H1 (cell line): ENCODE data around the gene ARL2BP. TPM values are rescaled to one million over a fixed set of nuclear protein-coding genes. Genes with fewer than 3 reads are reported as not detected.

Experiments
- CTCF ChIA-PET: fragments of 300-600 bp; sonication (Branson Sonifier 250); formaldehyde crosslinking; loops from one replicate; lab custom pipeline; 2021; ENCODE audit not compliant: partially characterized antibody; lab: Charles Lee
- POLR2A ChIA-PET: fragments of 300-600 bp; sonication (Branson Sonifier 250); formaldehyde crosslinking; loops from one replicate; lab custom pipeline; 2021; ENCODE audit warnings: inconsistent platforms; ENCODE audit not compliant: partially characterized antibody; lab: Charles Lee
- DNase-seq, 2 experiments: peaks; one replicate each; pipeline versions ENCODE4 v3.0.0 to v3.0.0-alpha.2; 2010 to 2022; ENCODE audit warnings: low spot score in 2 of 2, low read depth in 1 of 2, mixed read lengths in 1 of 2
- FAIRE-seq: peaks from 2 replicates; lab custom pipeline; 2011; peaks lifted over from hg19 to GRCh38; lab: Jason Lieb, UNC
- H2AFZ ChIP-seq: 2 replicates; pipeline ENCODE4 v1.8.1; 2012; ENCODE audit warnings: low read length, inconsistent platforms
- H2AK5ac ChIP-seq: 2 replicates; pipeline ENCODE4 v1.6.1; 2013; ENCODE audit warnings: low read depth, low read length
- H2BK120ac ChIP-seq: replicated peaks from 2 replicates; pipeline ENCODE3; 2013; ENCODE audit warnings: low read depth, low read length, inconsistent platforms
- H2BK12ac ChIP-seq: 2 replicates; pipeline ENCODE4 v1.6.1; 2013; ENCODE audit warnings: low read depth, low read length
- H2BK15ac ChIP-seq: 2 replicates; pipeline ENCODE4 v1.6.1; 2013; ENCODE audit warnings: low read length
- H2BK20ac ChIP-seq: 2 replicates; pipeline ENCODE4 v1.6.1; 2013; ENCODE audit warnings: low read length
- H2BK5ac ChIP-seq: 2 replicates; pipeline ENCODE4 v1.6.1; 2013; ENCODE audit warnings: low read depth, low read length
- H3K14ac ChIP-seq: 2 replicates; pipeline ENCODE4 v1.6.1; 2013; ENCODE audit warnings: inconsistent platforms; ENCODE audit not compliant: insufficient read length
- H3K18ac ChIP-seq: 2 replicates; pipeline ENCODE4 v1.6.1; 2013; ENCODE audit warnings: low read length; ENCODE audit errors: extremely low read depth
- H3K23ac ChIP-seq: 2 replicates; pipeline ENCODE4 v1.6.1; 2013; ENCODE audit warnings: inconsistent platforms; ENCODE audit not compliant: insufficient read length
- H3K23me2 ChIP-seq: 2 replicates; pipeline ENCODE4 v1.6.1; 2013; ENCODE audit warnings: low read depth, low read length
- H3K27ac ChIP-seq: 2 replicates; pipeline ENCODE4 v1.6.1; 2011; ENCODE audit warnings: low read depth, low read length, inconsistent platforms
- H3K27me3 ChIP-seq, 4 experiments: replicated peaks in 1 of 4; 1 replicate in 1 of 4; 2 replicates in 3 of 4; pipeline versions ENCODE4 v1.6.1 to v1.8.1; 2011 to 2013; ENCODE audit warnings: low read length in 3 of 4, mild to moderate bottlenecking in 3 of 4, inconsistent platforms in 2 of 4, mixed read lengths in 2 of 4, moderate library complexity in 1 of 4; ENCODE audit not compliant: control insufficient read depth in 3 of 4, insufficient read depth in 3 of 4; ENCODE audit errors: extremely low read depth in 1 of 4
- H3K36me3 ChIP-seq, 4 experiments: 2 replicates each; pipeline versions ENCODE4 v1.6.1 to v1.8.1; 2011 to 2013; ENCODE audit warnings: mild to moderate bottlenecking in 4 of 4, low read length in 3 of 4, moderate library complexity in 2 of 4, control low read depth in 1 of 4, inconsistent platforms in 1 of 4; ENCODE audit not compliant: insufficient read depth in 4 of 4, control insufficient read depth in 2 of 4
- H3K4ac ChIP-seq: replicated peaks from 2 replicates; pipeline ENCODE3; 2013; ENCODE audit warnings: low read length, low read depth, mixed read lengths, inconsistent platforms; ENCODE audit not compliant: insufficient read length
- H3K4me1 ChIP-seq, 4 experiments: replicated peaks in 1 of 4; 1 replicate in 1 of 4; 2 replicates in 3 of 4; pipeline versions ENCODE4 v1.6.1 to v1.8.1; 2011 to 2013; ENCODE audit warnings: low read length in 3 of 4, inconsistent platforms in 2 of 4, mixed read lengths in 1 of 4; ENCODE audit not compliant: insufficient read depth in 4 of 4, control insufficient read depth in 3 of 4
- H3K4me2 ChIP-seq, 2 experiments: 2 replicates each; pipeline versions ENCODE4 v1.6.1 to v1.8.1; 2011 to 2013; ENCODE audit warnings: low read depth in 2 of 2, low read length in 2 of 2, control low read depth in 1 of 2, inconsistent platforms in 1 of 2, mild to moderate bottlenecking in 1 of 2; ENCODE audit not compliant: insufficient read depth in 1 of 2
- H3K4me3 ChIP-seq, 4 experiments: fragments of 200-600, 300-600 bp in 1 of 4; sonication (generic), shearing (Covaris generic), sonication (Bioruptor Twin) in 1 of 4; 2 replicates each; pipeline versions ENCODE4 v1.5.1 to v1.8.1; 2011 to 2016; ENCODE audit warnings: low read length in 4 of 4, low read depth in 3 of 4, control low read depth in 2 of 4, inconsistent platforms in 2 of 4, mild to moderate bottlenecking in 2 of 4, mixed read lengths in 1 of 4, moderate library complexity in 1 of 4; ENCODE audit not compliant: insufficient read depth in 2 of 4; ENCODE audit errors: extremely low read depth in 1 of 4
- H3K56ac ChIP-seq: replicated peaks from 2 replicates; pipeline ENCODE3; 2013; ENCODE audit warnings: low read depth, mild to moderate bottlenecking, mixed read lengths, low read length, inconsistent platforms; ENCODE audit not compliant: insufficient read length
- H3K79me1 ChIP-seq: 2 replicates; pipeline ENCODE4 v1.6.1; 2013; ENCODE audit warnings: low read depth, low read length, control low read depth
- H3K79me2 ChIP-seq, 2 experiments: 2 replicates each; pipeline versions ENCODE4 v1.6.1 to v1.8.1; 2012 to 2013; ENCODE audit warnings: low read length in 2 of 2, mild to moderate bottlenecking in 2 of 2, inconsistent platforms in 1 of 2; ENCODE audit not compliant: insufficient read depth in 2 of 2, control insufficient read depth in 1 of 2
- H3K9ac ChIP-seq, 4 experiments: replicated peaks in 1 of 4; 1 replicate in 1 of 4; 2 replicates in 3 of 4; pipeline versions ENCODE4 v1.6.1 to v1.8.1; 2011 to 2013; ENCODE audit warnings: low read depth in 3 of 4, low read length in 3 of 4, control low read depth in 2 of 4, mild to moderate bottlenecking in 2 of 4, moderate library complexity in 2 of 4, inconsistent platforms in 1 of 4; ENCODE audit errors: extremely low read depth in 1 of 4
- H3K9me3 ChIP-seq, 2 experiments: 2 replicates each; pipeline versions ENCODE4 v1.6.1 to v1.8.1; 2012 to 2013; ENCODE audit warnings: mild to moderate bottlenecking in 2 of 2, moderate library complexity in 2 of 2, control low read depth in 1 of 2, inconsistent platforms in 1 of 2, low read depth in 1 of 2, low read length in 1 of 2, mixed read lengths in 1 of 2; ENCODE audit not compliant: insufficient read depth in 2 of 2
- H4K20me1 ChIP-seq, 2 experiments: replicated peaks in 1 of 2; 2 replicates each; pipeline versions ENCODE3 to v1.8.1; 2011 to 2013; ENCODE audit warnings: inconsistent platforms in 2 of 2, low read length in 2 of 2, mild to moderate bottlenecking in 1 of 2; ENCODE audit not compliant: insufficient read depth in 2 of 2, control insufficient read depth in 1 of 2
- H4K5ac ChIP-seq: 2 replicates; pipeline ENCODE4 v1.6.1; 2013; ENCODE audit warnings: low read length, low read depth, mixed read lengths, inconsistent platforms; ENCODE audit not compliant: insufficient read length
- H4K8ac ChIP-seq: 2 replicates; pipeline ENCODE4 v1.8.0; 2013; ENCODE audit warnings: mild to moderate bottlenecking, moderate library complexity, low read length, inconsistent platforms; ENCODE audit not compliant: insufficient read depth; ENCODE audit errors: extremely low read depth
- H4K91ac ChIP-seq: replicated peaks from 2 replicates; pipeline ENCODE3; 2013; ENCODE audit warnings: low read length, mixed read lengths, inconsistent platforms; ENCODE audit not compliant: insufficient read length
- ATF2 ChIP-seq: IDR thresholded peaks from 2 replicates; pipeline ENCODE4 v1.6.1; 2012; ENCODE audit warnings: low read length, inconsistent platforms
- BCL11A ChIP-seq, 2 experiments: IDR thresholded peaks; one replicate each; pipeline ENCODE4 v1.6.1; 2011; ENCODE audit warnings: low read depth in 2 of 2, low read length in 2 of 2, mild to moderate bottlenecking in 2 of 2
- E2F6 ChIP-seq: IDR thresholded peaks from 2 replicates; pipeline ENCODE4 v1.6.1; 2012; ENCODE audit warnings: inconsistent platforms
- EZH2 ChIP-seq: fragments of 200-600 bp; sonication (generic); IDR thresholded peaks from 2 replicates; pipeline ENCODE4 v1.7.1; 2012; ENCODE audit warnings: low read depth, mild to moderate bottlenecking, moderate library complexity, low read length, inconsistent platforms; ENCODE audit not compliant: severe bottlenecking
- GTF2F1 ChIP-seq: IDR thresholded peaks from 2 replicates; pipeline ENCODE4 v1.6.1; 2012; ENCODE audit warnings: low read depth, low read length, improper control_type of control experiment, borderline replicate concordance
- MAFK ChIP-seq: IDR thresholded peaks from 2 replicates; pipeline ENCODE4 v1.6.1; 2012; ENCODE audit warnings: low read depth, mild to moderate bottlenecking, improper control_type of control experiment, low read length
- RXRA ChIP-seq: IDR thresholded peaks from 2 replicates; pipeline ENCODE4 v1.6.1; 2011; ENCODE audit warnings: low read depth, mild to moderate bottlenecking, low read length, moderate library complexity; ENCODE audit not compliant: insufficient read depth
- TAF1 ChIP-seq: IDR thresholded peaks from 2 replicates; pipeline ENCODE4 v1.6.1; 2011; ENCODE audit warnings: mild to moderate bottlenecking, low read depth, low read length
- TAF7 ChIP-seq: optimal IDR thresholded peaks from 2 replicates; pipeline ENCODE3; 2011; ENCODE audit warnings: low read depth, mild to moderate bottlenecking, inconsistent platforms, low read length, moderate library complexity, borderline replicate concordance
- TBP ChIP-seq: IDR thresholded peaks from 2 replicates; pipeline ENCODE4 v1.6.1; 2011; ENCODE audit warnings: low read depth, low read length, improper control_type of control experiment
- TCF12 ChIP-seq: IDR thresholded peaks from 2 replicates; pipeline ENCODE4 v1.6.1; 2011; ENCODE audit warnings: low read depth, mild to moderate bottlenecking, low read length
- WGBS, 2 experiments: shearing (Covaris generic) in 1 of 2; methylation state at CpG; one replicate each; pipeline versions ENCODE4 v1.1.6 to v1.1.7; 2013 to 2015; ENCODE audit warnings: low lambda C conversion rate in 2 of 2, mixed read lengths in 2 of 2, inconsistent platforms in 1 of 2, low coverage in 1 of 2, missing lambda C conversion rate in 1 of 2; ENCODE audit not compliant: insufficient replicate concordance in 2 of 2, insufficient coverage in 1 of 2, insufficient read length in 1 of 2; ENCODE audit errors: extremely low coverage in 1 of 2, missing lambda C conversion rate in 1 of 2; 5-methylcytosine and 5-hydroxymethylcytosine counted together
- polyA plus RNA-seq, 7 experiments: library from polyadenylated mRNA; depleted of rRNA in 3 of 7; stranded (reverse) in 5 of 7; unstranded in 2 of 7; fragments of >200 nt in 5 of 7; fragments of 200-250 nt in 2 of 7; gene quantifications; 1 replicate in 5 of 7; 2 replicates in 1 of 7; 4 replicates in 1 of 7; pipeline versions ENCODE4 v1.2.1 to v1.2.3, GENCODE V29; 2011 to 2013; ENCODE audit warnings: missing spikeins in 2 of 7, mixed read lengths in 2 of 7
- total RNA-seq: library from RNA; stranded (reverse); fragmentation: NEBNext Ultra II Directional; extraction: Animal tissue kit (Norgen Biotek cat#: 25700); gene quantifications from 2 replicates; pipeline ENCODE4 v1.2.1, GENCODE V29; 2021

ARL2BP gene
- total and polyA plus RNA-seq, 2 of the 8 experiments (the other 6 are each of a cell fraction or from before 2014, with no cell fraction given), result 13.6 to 18.3 TPM

- no peak overlapping the region for H2BK15ac ChIP-seq
- H3K4me2 ChIP-seq, result no peak overlapping the region
- H2BK12ac ChIP-seq, result no peak overlapping the region
- H3K27ac ChIP-seq, result no peak overlapping the region
- ChIA-PET POLR2A (no interaction called here), CTCF (interaction anchor here (0.8 kb wide), 1 partner anchor 176 kb away, joined by 3 read pairs; no protein-coding TSS in a partner anchor)
- peaks cover 0 to 11% (median 1%) of the 10 kb centered on the region in 4 experiments; a peak in 4 of 8 replicates for H3K36me3 ChIP-seq
- no peak overlapping the region for H3K9ac ChIP-seq
- no peak for FAIRE-seq
- H2BK20ac ChIP-seq, result no peak overlapping the region
- no peak overlapping the region for H4K91ac ChIP-seq
- no peak overlapping the region for H3K4ac ChIP-seq
- no peak overlapping the region for H3K4me3 ChIP-seq
- 80% methylated on average over 2 of the region's 2 CpGs; no CpG with 5 or more reads in 1 of the 2 experiments for WGBS, 2 experiments
- no peaks in the 10 kb centered on the region for H3K79me2 ChIP-seq
- H3K23ac ChIP-seq, result no peak overlapping the region
- H3K14ac ChIP-seq, result no peak overlapping the region
- H4K5ac ChIP-seq, result no peak overlapping the region
- no peak overlapping the region for H2AFZ ChIP-seq
- H2BK120ac ChIP-seq, result no peak overlapping the region
- H2AK5ac ChIP-seq, result no peak overlapping the region
- H3K9me3 ChIP-seq, result no peaks in the 10 kb centered on the region
- H3K79me1 ChIP-seq, result no peaks in the 10 kb centered on the region
- no peaks in the 10 kb centered on the region for H3K27me3 ChIP-seq
- H3K4me1 ChIP-seq, result no peaks in the 10 kb centered on the region; a peak in 1 of 7 replicates
- H4K8ac ChIP-seq, result no peak overlapping the region
- H3K23me2 ChIP-seq, result peaks cover 3% of the 10 kb centered on the region
- no peak for DNase-seq
- no peak overlapping the region for H2BK5ac ChIP-seq
- H3K56ac ChIP-seq, result no peak overlapping the region
- H4K20me1 ChIP-seq, result no peaks in the 10 kb centered on the region
- H3K18ac ChIP-seq, result no peak overlapping the region
- TF ChIP-seq MAFK, result no peak
- TF ChIP-seq TBP, result no peak
- TF ChIP-seq E2F6, result no peak
- TF ChIP-seq TAF7, result no peak
- TF ChIP-seq TCF12, result no peak
- no peak for TF ChIP-seq EZH2
- no peak for TF ChIP-seq ATF2
- no peak for TF ChIP-seq TAF1
- no peak for TF ChIP-seq BCL11A (IDR thresholded peaks at IDR 0.05; ENCODE audit: low read depth in 2 of 2, low read length in 2 of 2)
- TF ChIP-seq GTF2F1, result no peak
- no peak for TF ChIP-seq RXRA
Observed at GRCh38 chr16:57240851-57241250, 4.2 kb upstream of the ARL2BP start.
